Right lobe of liver (tissue), 6 donors: ENCODE results near the gene PLEKHG2. TPM values are rescaled to one million over a fixed set of nuclear protein-coding genes. Genes with fewer than 3 reads are reported as not detected.

ENCODE experiments used
- ATAC-seq, 4 donors: fragments of 200-7000 bp; cut with Tn5 transposase; one replicate each; pipeline ENCODE4 v1.9.1; 2020; ENCODE audit warnings: mild to moderate bottlenecking in 4 of 4, moderate library complexity in 4 of 4
- DNase-seq, 3 donors: peaks; one replicate each; pipeline ENCODE4 v3.0.0-alpha.2; 2020
- H3K27ac ChIP-seq, 3 donors: fragments of 200-600 bp; one replicate each; pipeline ENCODE4 v1.8.0; 2022
- H3K27me3 ChIP-seq, 2 donors: fragments of 200-600 bp; one replicate each; pipeline ENCODE4 v1.8.0; 2022
- H3K36me3 ChIP-seq, 4 donors: fragments of 200-600 bp; sonication (generic) in 1 of 4; one replicate each; pipeline versions ENCODE4 v1.5.1 to v1.8.0; 2017 to 2022; ENCODE audit warnings: control low read depth in 1 of 4
- H3K4me1 ChIP-seq, 4 donors: fragments of 200-600 bp; sonication (generic) in 1 of 4; one replicate each; pipeline versions ENCODE4 v1.5.1 to v1.8.0; 2017 to 2022; ENCODE audit warnings: control low read depth in 1 of 4
- H3K4me3 ChIP-seq, 3 donors: fragments of 200-600 bp; one replicate each; pipeline ENCODE4 v1.8.0; 2022
- H3K9me3 ChIP-seq, 4 donors: fragments of 200-600 bp; sonication (generic) in 1 of 4; one replicate each; pipeline versions ENCODE4 v1.5.1 to v1.8.0; 2017 to 2022; ENCODE audit warnings: control low read depth in 1 of 4
- CTCF ChIP-seq, 4 donors: fragments of 200-600 bp in 3 of 4; fragments of 450-650 bp in 1 of 4; IDR thresholded peaks; one replicate each; pipeline versions ENCODE4 v1.5.1 to v1.8.0; 2016 to 2022; ENCODE audit warnings: antibody characterized with exemption in 4 of 4, mild to moderate bottlenecking in 2 of 4
- POLR2A ChIP-seq: fragments of 450-650 bp; IDR thresholded peaks from one replicate; pipeline ENCODE4 v1.6.1; 2017; ENCODE audit warnings: antibody characterized with exemption, mild to moderate bottlenecking
- WGBS: methylation state at CpG from one replicate; pipeline ENCODE4 v1.1.6; 2018; ENCODE audit warnings: low coverage, low lambda C conversion rate; ENCODE audit not compliant: insufficient coverage; ENCODE audit errors: missing lambda C conversion rate; 5-methylcytosine and 5-hydroxymethylcytosine counted together
- intact Hi-C, 2 donors: fragments of 100-400 bp; cut with DNase I; formaldehyde crosslinking; loops; one replicate each; pipeline versions ENCODE4 v1.11.2 to v1.14.1; 2022
- microRNA-seq, 2 donors: library from miRNA; unstranded; fragments of <30 nt; microRNA quantifications; one replicate each; pipeline ENCODE4, GENCODE V29; 2019 to 2020
- small RNA-seq, 2 experiments: library from RNA; depleted of rRNA; stranded (forward); fragments of <200 nt; gene quantifications; one replicate each; pipeline ENCODE3, GENCODE V24; 2016
- total RNA-seq, 6 experiments: library from RNA; depleted of rRNA in 2 of 6; stranded (reverse); fragments of >200 nt in 2 of 6; fragmentation: NEBNext Ultra II Directional in 3 of 6; extraction: Animal tissue kit (Norgen Biotek cat#: 25700) in 3 of 6; gene quantifications; one replicate each; pipeline versions ENCODE4 v1.1.0 to v1.2.4, GENCODE V29; 2016 to 2023
- donor health status: DM: no; HTN: yes; CAD: no.
- donor health status: DM: no; HTN: no; CAD: no.
- donor health status: DM: no; HTN: no; CAD: no.
- donor health status: DM: no; HTN: yes; CAD: no.
- donor health status: DM: no; HTN: yes; CAD: no.

Gene PLEKHG2
- total RNA-seq, 6 experiments from 2014 or later: 1.6 to 15.0 (median 6.3) TPM

- Histone ChIP-seq H3K36me3 (peaks cover 4 to 44% (median 23%) of the 10 kb centered on the region in 4 donors), H3K4me3 (no peak overlapping the region), H3K9me3 (no peaks in the 10 kb centered on the region), H3K27me3 (no peaks in the 10 kb centered on the region), H3K4me1 (peaks cover 0 to 6% (median 0%) of the 10 kb centered on the region in 4 donors), H3K27ac (no peak overlapping the region)
- TF ChIP-seq POLR2A (no peak), CTCF (IDR thresholded peaks at IDR 0.05) (no peak)
- intact Hi-C loops: loop anchor here (5.0 to 10.0 kb wide), 2 partner anchors 57 to 59 kb away; partner anchors contain the start of gene EID2B (in 2 of the 2)
- DNase-seq (no peak), ATAC-seq (no peak)
- no CpG with 5 or more reads among the region's 2 CpGs for WGBS
Measured at GRCh38 chr19:39475748-39476147, 63.3 kb downstream of the PLEKHG2 start.

Small RNA genes lying within 50 kb of the gene (microRNA-seq; reads per million reads assigned to microRNA genes)
- gene MIR4530: 0 to 0.29 reads per million in 2 donors

Small RNA genes lying within 50 kb of the gene (small RNA-seq; reads per million reads assigned to genes)
- 0 reads per million in 2 experiments for gene MIR4530
- gene RN7SL566P: 0 reads per million in 2 experiments

Other genes with a start within 250 kb of the PLEKHG2 start
- not detected for gene NCCRP1, start 215.7 kb upstream of the PLEKHG2 start, total RNA-seq
- not detected for gene SYCN, start 208.4 kb upstream of the PLEKHG2 start, total RNA-seq
- gene IFNL3, start 167.7 kb upstream of the PLEKHG2 start, total RNA-seq: not detected
- gene IFNL4, start 163.8 kb upstream of the PLEKHG2 start, total RNA-seq: not detected
- not detected for gene IFNL2, start 144.3 kb upstream of the PLEKHG2 start, total RNA-seq
- gene IFNL1, start 116.3 kb upstream of the PLEKHG2 start, total RNA-seq: not detected
- under 1 TPM; 0.32 to 0.97 (median 0.61) TPM for gene LRFN1, start 91.8 kb upstream of the PLEKHG2 start, total RNA-seq
- gene GMFG, start 76.6 kb upstream of the PLEKHG2 start, total RNA-seq: 10 to 100 TPM in 3 of 6 experiments, 1 to 10 TPM in 3; 2.8 to 23.8 (median 12.7) TPM
- gene SAMD4B, start 70.2 kb upstream of the PLEKHG2 start, total RNA-seq: 10 to 100 TPM; 23.0 to 45.6 (median 31.6) TPM
- 10 to 100 TPM; 18.6 to 34.9 (median 24.8) TPM for gene PAF1, start 21.6 kb upstream of the PLEKHG2 start, total RNA-seq
- 10 to 100 TPM; 19.4 to 38.1 (median 24.1) TPM for gene MED29, start 21.3 kb upstream of the PLEKHG2 start, total RNA-seq
- gene ZFP36, start 5.8 kb upstream of the PLEKHG2 start, total RNA-seq: 100 to 1,000 TPM in 3 of 6 experiments, 10 to 100 TPM in 3; 28.3 to 156 (median 91.7) TPM
- 100 to 1,000 TPM; 448 to 643 (median 568) TPM for gene RPS16, start 23.3 kb downstream of the PLEKHG2 start, total RNA-seq
- 10 to 100 TPM; 42.3 to 60.8 (median 54.7) TPM for gene SUPT5H, start 32.9 kb downstream of the PLEKHG2 start, total RNA-seq
- 10 to 100 TPM; 28.1 to 48.1 (median 31.3) TPM for gene TIMM50, start 68.2 kb downstream of the PLEKHG2 start, total RNA-seq
- not detected for gene DLL3, start 86.3 kb downstream of the PLEKHG2 start, total RNA-seq
- not detected for gene SELENOV, start 102.5 kb downstream of the PLEKHG2 start, total RNA-seq
- under 1 TPM; 0.18 to 0.78 (median 0.46) TPM for gene EID2B, start 120.2 kb downstream of the PLEKHG2 start, total RNA-seq
- 1 to 10 TPM; 4.3 to 7.6 (median 5.4) TPM for gene EID2, start 127.5 kb downstream of the PLEKHG2 start, total RNA-seq
- not detected for gene LGALS13, start 189.9 kb downstream of the PLEKHG2 start, total RNA-seq
- not detected for gene LGALS16, start 243.2 kb downstream of the PLEKHG2 start, total RNA-seq